HuH-7 (cell line): ENCODE measurements around the gene LEKR1.

Source experiments
- DNase-seq: peaks from one replicate; pipeline ENCODE4 v3.0.0; 2011; ENCODE audit warnings: low spot score

The LEKR1 gene

GRCh38 chr3:156985711-156986110, 159.6 kb downstream of the LEKR1 start:
- DNase-seq, result no peak

GRCh38 chr3:156987946-156988345, 161.8 kb downstream of the LEKR1 start:
- DNase-seq, result no peak

GRCh38 chr3:156997351-156997750, 171.2 kb downstream of the LEKR1 start:
- DNase-seq, result no peak

GRCh38 chr3:157001221-157001957, 175.2 kb downstream of the LEKR1 start:
- no peak for DNase-seq

- no peak for DNase-seq
These were observed 195.5 kb downstream of the LEKR1 start for GRCh38 chr3:157021679-157022078.

- DNase-seq, result no peak
These were observed 197.1 kb downstream of the LEKR1 start for GRCh38 chr3:157023226-157023625.

GRCh38 chr3:157026091-157026490, 199.9 kb downstream of the LEKR1 start:
- no peak for DNase-seq

- DNase-seq, result no peak
These were observed 201.9 kb downstream of the LEKR1 start for GRCh38 chr3:157027861-157028745.

- no peak for DNase-seq
These were observed 203.2 kb downstream of the LEKR1 start for GRCh38 chr3:157029365-157029790.

GRCh38 chr3:157030712-157031111, 204.6 kb downstream of the LEKR1 start:
- no peak for DNase-seq

GRCh38 chr3:157033001-157033400, 206.8 kb downstream of the LEKR1 start:
- DNase-seq, result no peak

- no peak for DNase-seq
These were observed 214.3 kb downstream of the LEKR1 start for GRCh38 chr3:157040456-157040855.

- DNase-seq, result no peak
These were observed 216.1 kb downstream of the LEKR1 start for GRCh38 chr3:157042226-157042625.

GRCh38 chr3:157043771-157044170, 217.6 kb downstream of the LEKR1 start:
- DNase-seq, result no peak

GRCh38 chr3:157045238-157045850, 219.2 kb downstream of the LEKR1 start:
- DNase-seq, result no peak

- DNase-seq, result no peak
These were observed 220.4 kb downstream of the LEKR1 start for GRCh38 chr3:157046520-157046919.

GRCh38 chr3:157051055-157051454, 224.9 kb downstream of the LEKR1 start:
- DNase-seq, result no peak

- no peak for DNase-seq
These were observed 225.4 kb downstream of the LEKR1 start for GRCh38 chr3:157051591-157051990.

GRCh38 chr3:157056035-157056434, 229.9 kb downstream of the LEKR1 start:
- DNase-seq, result no peak

GRCh38 chr3:157058392-157059071, 232.4 kb downstream of the LEKR1 start:
- no peak for DNase-seq

- DNase-seq, result no peak
These were observed 233.0 kb downstream of the LEKR1 start for GRCh38 chr3:157059181-157059580.

- no peak for DNase-seq
These were observed 233.5 kb downstream of the LEKR1 start for GRCh38 chr3:157059661-157060060.
